GM19193 (cell line): ENCODE results near the gene IQSEC1.
A peak's percentile ranks its signal among the peaks of the same experiment; 100 is the strongest.

ENCODE experiments used
- POLR2A ChIP-seq: IDR thresholded peaks from 4 replicates; pipeline ENCODE4 v1.6.1; 2011; ENCODE audit not compliant: insufficient read depth, insufficient read length; ENCODE audit errors: extremely low read depth

The IQSEC1 gene

GRCh38 chr3:12995389-12996180, 77.6 kb downstream of the IQSEC1 start:
- no peak for TF ChIP-seq POLR2A

DNA sequence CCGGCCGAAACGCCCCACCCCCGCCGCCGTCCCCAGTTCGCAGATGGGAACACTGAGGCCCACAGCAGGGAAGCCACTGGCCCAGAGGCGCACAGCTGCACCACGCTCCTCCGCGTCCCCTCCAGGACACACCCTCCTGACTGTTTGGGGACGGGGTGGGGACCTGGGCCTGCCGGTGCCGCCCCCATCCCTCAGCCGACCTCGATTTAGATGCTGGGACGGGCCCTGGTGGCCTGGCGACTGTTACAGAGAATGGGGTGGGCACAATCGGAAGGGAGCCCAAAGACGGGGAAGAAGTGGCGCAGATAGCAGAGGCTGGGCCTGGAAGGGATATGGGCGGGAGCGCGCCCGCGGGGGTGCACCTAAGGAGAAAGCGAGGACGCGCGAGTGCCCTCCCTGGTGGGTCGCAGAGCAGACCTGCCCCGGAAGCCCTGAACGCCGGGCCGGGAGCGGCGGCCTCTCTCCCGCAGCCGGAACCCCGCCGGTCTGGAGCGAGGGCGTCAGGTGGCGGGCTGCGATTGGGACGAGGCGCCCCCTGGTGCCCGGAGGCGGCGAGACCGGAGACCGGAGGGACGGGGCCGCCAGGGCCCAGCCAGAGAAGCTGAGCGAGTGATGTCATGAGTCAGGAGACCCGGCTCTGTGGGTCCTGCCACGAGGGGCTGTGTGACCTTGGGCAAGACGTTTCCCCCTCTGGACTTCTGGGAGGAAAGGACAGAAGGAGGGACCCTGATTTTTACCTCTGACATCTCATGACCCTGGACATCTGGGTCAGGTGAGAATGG, 78.4 kb downstream of the IQSEC1 start:
- TF ChIP-seq POLR2A, result peak; percentile 59

- TF ChIP-seq POLR2A, result no peak
These were observed 78.9 kb downstream of the IQSEC1 start for GRCh38 chr3:12994357-12994606.

GRCh38 chr3:12993517-12994356, 79.5 kb downstream of the IQSEC1 start:
- no peak for TF ChIP-seq POLR2A

- no peak for TF ChIP-seq POLR2A
These were observed 80.4 kb downstream of the IQSEC1 start for GRCh38 chr3:12992629-12993516.

DNA sequence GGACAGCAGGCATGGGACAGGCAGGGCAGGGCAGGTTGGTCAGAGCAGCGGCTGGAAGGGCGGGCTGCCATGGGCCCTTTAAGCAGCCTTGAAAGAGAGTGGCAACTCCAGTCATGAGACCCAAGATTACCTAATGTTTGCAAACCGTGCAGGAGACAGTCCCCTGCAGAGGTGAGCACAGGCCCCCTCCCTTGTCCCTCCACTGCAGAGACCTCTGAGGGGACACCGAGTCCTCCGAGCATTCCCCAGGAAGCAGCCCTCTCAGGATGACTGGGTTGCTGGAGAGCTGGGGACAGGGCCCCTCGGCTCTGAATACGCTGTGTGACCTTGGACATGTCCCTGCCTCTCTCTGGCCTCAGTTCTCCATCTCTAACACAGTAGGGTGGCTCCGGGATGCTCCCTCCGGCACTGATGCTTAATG, 81.4 kb downstream of the IQSEC1 start:
- TF ChIP-seq POLR2A, result no peak

- no peak for TF ChIP-seq POLR2A
These were observed 81.8 kb downstream of the IQSEC1 start for GRCh38 chr3:12991481-12991837.

DNA sequence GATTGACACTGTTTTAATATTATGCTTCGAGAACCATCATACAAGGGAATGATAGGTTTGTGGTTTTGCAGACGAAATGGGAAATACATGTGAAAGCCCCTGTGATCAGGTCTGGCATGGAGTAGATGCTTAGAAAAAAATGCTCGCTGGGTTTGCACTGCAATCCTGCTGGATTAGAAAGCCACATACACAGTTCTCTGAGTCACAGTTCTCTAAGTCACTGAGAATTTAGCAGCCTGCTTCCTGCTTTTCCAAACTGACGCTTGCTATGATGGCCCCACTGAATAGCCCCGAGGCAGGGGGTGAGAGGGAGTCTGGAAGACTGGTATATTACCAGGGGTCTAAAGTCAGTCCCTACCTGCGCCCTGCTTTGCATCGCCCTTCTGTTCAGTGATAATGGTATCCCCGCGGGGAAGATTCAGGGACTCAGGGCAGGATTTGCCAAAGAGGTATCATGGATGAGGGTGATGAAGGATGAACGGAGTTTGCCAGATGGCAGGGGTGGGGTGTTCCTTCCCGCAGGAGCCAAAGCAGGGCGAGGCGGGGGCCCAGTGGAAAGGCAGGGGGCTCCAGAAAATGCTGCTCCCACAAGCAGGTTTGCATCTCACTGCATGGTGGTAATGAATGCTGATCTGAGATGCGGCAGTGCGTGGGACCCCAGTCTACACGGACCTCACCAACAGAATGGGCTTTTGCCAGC, 82.3 kb downstream of the IQSEC1 start:
- no peak for TF ChIP-seq POLR2A

DNA sequence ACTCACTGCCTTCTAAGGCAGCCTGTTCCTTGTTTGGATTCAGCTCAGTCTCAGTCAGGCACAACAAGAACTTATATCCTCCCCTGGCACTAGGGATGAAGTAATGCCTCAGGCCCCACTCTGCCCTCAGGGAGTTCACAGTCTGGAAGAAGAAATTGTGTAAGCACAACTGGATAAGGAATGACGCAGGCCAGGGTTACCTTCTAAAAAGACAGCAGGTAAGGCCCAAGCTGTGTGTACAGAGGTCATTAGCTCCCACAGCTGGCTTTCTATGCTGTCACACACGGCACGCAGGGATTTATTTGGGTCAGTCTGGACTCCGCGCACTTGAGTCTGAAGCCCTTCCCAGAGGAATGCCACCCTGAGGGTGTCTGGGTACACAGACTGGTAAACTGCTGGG, 82.9 kb downstream of the IQSEC1 start:
- TF ChIP-seq POLR2A, result no peak

GRCh38 chr3:12988728-12989454, 84.3 kb downstream of the IQSEC1 start:
- TF ChIP-seq POLR2A, result no peak

DNA sequence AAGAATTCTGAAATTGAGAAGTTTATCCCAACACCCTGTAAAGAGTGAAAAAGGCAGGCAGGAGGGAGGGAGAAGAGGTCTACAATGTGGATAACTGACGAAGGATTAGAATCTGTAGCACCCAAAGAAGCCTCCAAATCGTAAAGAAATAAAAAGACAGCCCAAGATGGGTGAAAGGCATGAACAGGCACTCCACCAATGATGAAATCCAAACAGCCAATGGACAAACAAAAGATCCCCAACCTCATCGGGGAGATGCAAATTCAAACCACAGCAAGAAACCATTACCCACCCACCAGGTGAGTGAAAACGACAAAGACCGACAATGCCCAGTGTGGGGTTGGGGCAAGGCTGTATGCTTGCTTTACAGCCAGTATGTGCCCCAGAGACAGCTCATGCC, 85.6 kb downstream of the IQSEC1 start:
- no peak for TF ChIP-seq POLR2A

DNA sequence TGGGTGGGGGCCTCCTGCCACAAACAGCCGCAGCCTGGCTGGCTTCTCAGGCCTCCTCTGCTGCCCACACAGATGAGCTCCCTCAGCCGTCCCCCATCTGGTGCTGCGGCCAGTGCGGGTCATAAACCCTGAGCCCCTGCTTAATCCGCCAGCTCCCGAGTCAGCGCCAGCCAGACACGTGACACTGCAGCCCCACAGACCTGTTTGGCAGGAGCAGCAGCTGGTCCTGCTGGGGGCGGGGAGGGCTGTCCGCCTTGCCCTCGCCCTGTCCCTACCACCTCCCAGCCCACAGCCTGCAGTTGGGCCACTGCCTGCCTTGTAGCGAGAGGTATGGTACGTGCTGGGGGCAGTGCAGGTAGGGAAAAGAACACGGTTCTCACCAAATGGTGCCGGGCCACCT, 86.2 kb downstream of the IQSEC1 start:
- no peak for TF ChIP-seq POLR2A

GRCh38 chr3:12986521-12986920, 86.7 kb downstream of the IQSEC1 start:
- no peak for TF ChIP-seq POLR2A
